Lower leg skin (tissue), 3 donors: ENCODE measurements around the gene ATAD3A.

Experiments used
- CTCF ChIP-seq, 3 donors: fragments of 450-650 bp; IDR thresholded peaks; one replicate each; pipeline ENCODE4 v1.5.1; 2016; ENCODE audit warnings: antibody characterized with exemption in 3 of 3, mild to moderate bottlenecking in 3 of 3, moderate library complexity in 2 of 3
- POLR2A ChIP-seq, 2 donors: fragments of 450-650 bp; IDR thresholded peaks; one replicate each; pipeline ENCODE4 v1.6.1; 2016 to 2017; ENCODE audit warnings: antibody characterized with exemption in 2 of 2, mild to moderate bottlenecking in 1 of 2, moderate library complexity in 1 of 2

GRCh38 chr1:1463312-1463711 is 48.6 kb upstream of the ATAD3A start:
- TF ChIP-seq CTCF (IDR thresholded peaks at IDR 0.05) = no peak
- TF ChIP-seq POLR2A (IDR thresholded peaks at IDR 0.05) = no peak
